GM18505 (cell line): Measurements from ENCODE around the gene DAAM2.

Source experiments
- ATAC-seq: cut with Tn5 transposase; IDR thresholded peaks from one replicate; pipeline ENCODE4 v1.9.1; 2021; ENCODE audit not compliant: unreplicated experiment
- POLR2A ChIP-seq: IDR thresholded peaks from 4 replicates; pipeline ENCODE4 v1.6.1; 2011; ENCODE audit warnings: borderline replicate concordance; ENCODE audit not compliant: insufficient read depth, insufficient read length; ENCODE audit errors: extremely low read depth

Gene DAAM2

DNA sequence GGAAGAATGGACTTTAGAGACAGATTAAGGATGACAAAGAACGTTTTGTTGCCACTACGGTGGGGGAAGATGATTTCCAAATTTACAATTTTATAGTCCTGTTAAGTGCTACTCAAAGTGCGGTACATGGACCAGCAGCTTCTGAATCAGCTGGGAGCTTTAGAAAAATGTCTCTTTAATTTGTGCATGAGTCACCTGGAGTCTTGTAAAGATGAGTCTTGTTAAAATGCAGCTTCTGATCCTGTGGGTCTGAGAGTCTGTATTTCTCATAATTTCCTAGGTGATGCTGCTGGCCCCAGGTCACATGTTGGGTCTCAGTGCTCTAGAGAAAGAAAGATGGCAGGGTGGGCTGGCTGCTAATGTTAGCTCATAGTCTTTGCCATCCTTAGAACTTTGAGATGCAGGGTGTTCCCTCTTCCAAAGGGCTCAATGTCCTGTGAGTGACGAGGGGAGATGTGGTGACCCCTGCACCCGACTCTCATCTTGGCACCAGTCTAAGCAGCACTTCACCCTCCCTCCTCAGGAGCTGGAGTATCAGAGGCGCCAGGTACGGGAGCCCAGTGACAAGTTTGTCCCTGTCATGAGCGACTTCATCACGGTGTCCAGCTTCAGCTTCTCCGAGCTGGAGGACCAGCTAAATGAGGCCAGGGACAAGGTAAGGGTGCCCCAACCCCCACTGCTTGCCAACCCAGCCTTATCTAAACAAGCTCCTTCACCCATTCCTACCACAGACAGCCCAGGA, 107.5 kb downstream of the DAAM2 start:
- TF ChIP-seq POLR2A = no peak
- ATAC-seq = no peak

DNA sequence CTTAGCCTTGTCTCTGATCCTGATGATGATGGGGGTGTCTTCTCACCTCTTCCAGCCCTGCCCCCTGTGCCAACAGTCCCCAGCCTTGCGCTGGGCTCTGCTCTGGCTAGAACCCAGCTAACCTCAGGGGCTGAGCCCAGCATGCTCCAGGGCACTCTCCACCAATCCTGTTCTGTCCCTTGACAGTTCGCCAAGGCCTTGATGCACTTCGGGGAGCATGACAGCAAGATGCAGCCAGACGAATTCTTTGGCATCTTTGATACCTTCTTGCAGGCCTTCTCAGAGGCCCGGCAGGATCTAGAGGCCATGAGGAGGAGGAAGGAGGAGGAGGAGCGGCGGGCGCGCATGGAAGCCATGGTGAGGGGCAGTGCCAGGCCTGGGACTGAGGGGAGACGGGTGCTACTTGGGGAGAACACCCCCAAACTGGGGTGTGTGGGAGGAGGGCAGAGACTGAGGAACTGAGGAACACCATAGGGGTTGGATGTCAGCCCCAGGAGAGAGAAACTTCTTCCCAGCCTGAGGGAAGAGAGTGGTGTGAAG, 109.0 kb downstream of the DAAM2 start:
- ATAC-seq = no peak
- no peak for TF ChIP-seq POLR2A

DNA sequence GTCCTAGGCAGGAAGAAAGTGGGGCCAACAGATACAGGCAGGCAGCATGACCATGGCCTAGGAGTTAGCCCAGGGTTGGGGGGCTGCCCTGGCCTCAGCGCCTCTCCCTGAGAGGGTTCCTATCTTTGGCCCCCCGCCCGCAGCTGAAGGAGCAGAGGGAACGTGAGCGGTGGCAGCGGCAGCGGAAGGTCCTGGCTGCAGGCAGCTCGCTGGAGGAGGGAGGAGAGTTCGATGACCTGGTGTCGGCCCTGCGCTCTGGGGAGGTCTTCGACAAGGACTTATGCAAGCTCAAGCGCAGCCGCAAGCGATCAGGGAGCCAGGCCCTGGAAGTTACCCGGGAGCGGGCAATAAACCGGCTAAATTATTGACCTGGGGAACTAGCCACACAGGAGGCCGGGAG, 109.5 kb downstream of the DAAM2 start:
- no peak for TF ChIP-seq POLR2A
- ATAC-seq = no peak

DNA sequence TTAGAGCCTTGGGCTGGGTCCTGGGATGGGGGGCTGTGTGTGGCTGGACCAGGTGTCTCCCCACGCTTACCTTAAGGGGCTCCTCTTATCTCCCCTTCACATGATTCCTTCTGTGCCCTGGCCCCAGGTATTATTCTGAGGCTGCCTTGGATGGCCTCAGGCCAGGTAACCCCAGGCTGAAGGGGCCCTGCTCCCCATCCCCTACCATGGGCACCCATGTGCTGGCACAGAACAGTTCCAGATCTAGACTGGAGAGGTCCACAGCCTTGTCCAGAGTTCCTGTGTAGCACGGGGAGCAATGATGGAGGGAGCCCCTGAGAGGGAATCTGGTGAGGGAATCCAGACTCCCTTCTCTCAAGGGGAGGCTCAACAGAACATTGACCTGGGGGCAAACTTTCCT, 110.0 kb downstream of the DAAM2 start:
- no peak for ATAC-seq
- no peak for TF ChIP-seq POLR2A

DNA sequence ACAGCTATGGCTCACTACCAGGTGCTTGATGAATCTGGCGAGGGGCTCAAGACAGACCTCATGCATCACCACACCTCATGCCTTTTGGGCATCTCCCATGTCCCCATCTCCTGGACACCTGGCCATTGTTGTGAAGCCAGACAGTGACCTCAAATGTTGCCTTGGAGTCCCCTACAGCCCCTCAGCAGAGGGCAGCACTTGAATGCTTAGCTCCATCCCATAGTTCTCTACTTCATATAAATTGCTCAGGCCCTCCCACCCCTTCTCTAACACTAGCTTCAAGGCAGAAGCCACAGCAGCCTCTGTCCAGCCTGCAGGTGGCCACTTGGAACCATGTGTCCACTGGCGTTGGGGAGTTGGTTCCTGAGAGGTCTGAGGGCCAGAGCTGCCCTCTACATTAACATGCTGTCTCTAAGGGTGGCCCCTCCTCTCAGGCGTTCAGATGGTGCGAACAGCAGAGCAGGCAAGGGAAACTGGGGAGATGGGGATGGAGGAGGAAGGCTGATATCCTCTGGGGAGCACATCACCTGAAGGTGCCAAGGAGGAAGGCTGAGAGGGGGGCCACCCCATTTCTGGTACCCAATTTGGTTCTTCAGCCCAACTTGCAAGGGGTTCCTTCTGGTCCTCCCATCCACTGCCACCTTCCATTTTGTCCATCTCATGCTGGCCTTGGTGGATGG, 110.8 kb downstream of the DAAM2 start:
- no peak for ATAC-seq
- no peak for TF ChIP-seq POLR2A

DNA sequence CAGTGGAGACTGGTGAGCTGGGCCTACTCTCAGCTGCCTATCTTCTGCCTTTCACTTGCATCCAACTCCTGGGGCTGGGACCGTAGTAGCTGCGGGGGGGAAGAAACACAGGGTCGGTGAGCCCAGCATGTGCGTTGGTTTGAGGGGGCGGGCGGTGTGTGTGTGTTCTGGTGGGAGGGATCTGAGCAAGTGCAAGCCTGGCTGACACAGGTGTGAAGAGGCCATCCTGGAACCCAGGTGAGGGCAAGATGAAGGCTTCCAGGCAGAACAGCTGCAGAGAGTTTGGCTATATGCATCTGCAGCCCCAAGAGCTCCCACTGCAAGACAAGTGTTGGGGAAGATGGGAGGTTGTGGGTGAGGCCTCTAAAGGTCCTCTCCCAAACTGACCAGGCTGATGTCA, 111.5 kb downstream of the DAAM2 start:
- TF ChIP-seq POLR2A = no peak

DNA sequence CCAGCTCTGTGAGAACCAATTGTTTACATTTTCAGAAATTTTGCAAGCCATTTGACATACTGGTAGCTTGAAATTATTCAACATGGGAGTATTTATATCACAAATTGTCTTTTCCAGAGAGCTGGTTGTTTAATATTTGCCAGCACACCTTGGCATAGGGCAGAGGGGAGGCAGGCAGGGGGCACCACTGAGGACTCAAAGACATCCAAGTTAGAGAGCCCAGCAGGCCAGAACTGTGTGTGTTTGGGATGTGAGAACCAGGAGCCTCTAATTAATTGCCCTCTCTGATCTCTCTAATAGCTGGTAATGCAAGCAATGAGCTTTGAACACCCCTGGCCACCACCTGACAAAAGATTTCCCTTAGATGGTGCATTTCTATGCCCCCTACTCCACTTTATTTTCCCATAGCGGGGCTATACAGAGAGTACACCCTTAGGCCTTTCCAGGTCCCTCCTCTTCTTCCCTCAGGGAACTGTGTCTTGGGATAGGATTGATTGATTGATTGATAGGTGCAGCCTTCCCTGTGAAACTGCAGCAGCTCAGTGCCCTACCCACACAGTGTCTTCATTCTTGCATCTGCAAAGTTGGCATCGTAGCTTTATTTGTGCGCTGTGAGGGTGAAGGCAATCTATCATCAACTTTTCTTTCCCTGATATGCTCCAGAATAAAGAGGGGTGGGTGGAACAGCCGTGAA, 112.9 kb downstream of the DAAM2 start:
- ATAC-seq = no peak
- no peak for TF ChIP-seq POLR2A

More for the DNA sequence above, 111.5 kb downstream of the DAAM2 start:
- ATAC-seq = no peak

DNA sequence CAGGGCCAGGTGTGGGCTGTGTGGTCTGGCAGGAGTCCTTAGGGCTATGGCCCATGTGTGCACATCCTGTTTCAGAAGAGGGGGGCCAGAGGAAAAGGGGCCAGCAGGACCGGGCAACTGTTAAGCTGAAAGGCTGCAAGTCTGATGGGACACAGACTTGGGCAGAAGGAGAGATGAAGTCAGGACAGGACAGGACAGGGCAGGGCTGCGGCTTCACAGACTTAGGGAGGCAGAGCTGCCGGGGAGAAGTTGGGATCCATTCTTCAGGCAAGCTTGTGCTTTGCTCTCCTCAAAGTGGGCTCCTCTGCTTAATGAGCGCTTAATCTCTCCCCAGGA, 113.4 kb downstream of the DAAM2 start:
- no peak for ATAC-seq
- TF ChIP-seq POLR2A = no peak

DNA sequence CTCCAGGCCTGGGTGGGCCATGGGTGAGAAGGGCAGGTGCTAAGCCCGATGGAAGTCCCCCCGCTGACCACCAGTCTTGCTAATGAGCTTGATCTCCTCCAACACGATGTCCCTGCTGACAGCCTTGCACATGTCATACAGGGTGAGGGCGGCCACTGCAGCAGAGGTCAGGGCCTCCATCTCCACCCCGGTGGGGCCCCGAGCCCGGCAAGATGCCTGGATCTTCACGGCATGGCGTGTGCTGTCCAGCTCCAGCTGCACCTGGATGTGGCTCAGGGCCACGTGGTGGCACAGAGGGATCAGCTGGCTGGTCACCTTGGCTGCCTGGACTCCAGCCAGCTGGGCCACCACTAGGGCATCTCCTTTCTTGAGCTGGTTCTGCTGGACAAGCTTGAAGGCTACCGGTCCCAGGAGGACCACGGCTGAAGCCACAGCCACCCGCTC, 114.2 kb downstream of the DAAM2 start:
- no peak for TF ChIP-seq POLR2A
- no peak for ATAC-seq

DNA sequence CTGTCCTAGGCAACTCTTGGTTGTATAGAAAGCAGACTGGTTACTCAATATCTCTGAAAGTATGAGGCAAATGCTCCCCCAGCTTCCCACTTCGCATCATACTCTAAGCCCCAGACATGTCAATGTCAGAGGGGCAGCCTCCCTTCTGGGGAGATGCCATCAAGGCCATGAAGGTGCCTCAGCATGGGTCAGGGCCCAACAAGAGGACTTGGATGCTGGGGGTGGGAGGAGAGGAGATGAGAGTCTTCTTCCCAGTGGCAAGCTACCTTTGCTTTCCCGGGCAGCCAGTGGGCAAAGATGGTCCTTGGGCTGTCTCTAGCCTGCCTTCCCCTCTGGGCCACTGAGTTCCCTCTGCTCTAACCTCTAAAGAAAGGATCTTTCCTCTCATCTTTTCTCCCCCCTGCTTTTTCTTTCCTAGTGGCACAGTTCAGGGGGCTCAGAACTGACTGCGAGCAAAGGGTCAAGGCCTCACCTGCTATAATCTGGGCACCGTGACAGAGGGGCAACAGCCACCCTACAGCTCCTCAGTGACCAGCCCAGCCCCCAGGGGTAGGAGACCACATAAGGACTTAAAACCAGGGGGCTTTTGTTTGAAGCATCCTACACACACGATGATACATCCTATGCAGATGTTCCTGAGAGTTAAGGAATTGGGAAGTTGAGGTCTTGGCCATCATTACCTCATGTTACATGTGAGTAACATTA, 115.8 kb downstream of the DAAM2 start:
- TF ChIP-seq POLR2A = no peak
- ATAC-seq = no peak

DNA sequence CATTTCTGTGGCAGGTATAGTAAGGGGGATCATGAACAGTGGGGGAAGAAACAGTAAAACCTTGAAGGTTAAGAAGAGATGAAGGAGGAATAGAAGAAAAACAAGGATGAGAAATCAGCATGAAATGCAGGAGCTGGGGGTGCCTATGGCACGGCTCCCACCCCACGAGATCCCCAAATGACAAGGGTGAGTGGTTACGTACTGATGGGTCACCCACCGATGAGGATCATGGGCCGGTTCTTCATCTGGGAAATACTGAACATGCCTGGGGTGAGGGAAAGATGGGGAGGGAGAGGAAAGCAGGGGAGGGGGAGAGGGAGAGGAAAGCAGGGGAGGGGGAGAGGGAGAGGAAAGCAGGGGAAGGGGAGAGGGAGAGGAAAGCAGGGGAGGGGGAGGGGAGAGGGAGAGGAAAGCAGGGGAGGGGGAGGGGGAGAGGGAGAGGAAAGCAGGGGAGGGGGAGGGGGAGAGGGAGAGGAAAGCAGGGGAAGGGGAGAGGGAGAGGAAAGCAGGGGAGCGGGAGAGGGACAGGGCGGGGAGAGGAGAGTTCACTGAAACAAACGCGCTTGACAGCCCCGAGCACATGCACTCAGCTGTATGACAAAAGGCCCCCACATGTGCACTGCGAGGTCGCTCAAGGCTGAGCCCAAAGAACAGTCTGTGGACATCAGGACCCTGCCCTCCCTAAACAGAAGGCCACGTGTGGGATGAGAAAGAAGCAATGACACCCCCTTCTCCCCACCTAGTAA, 116.8 kb downstream of the DAAM2 start:
- no peak for ATAC-seq
- no peak for TF ChIP-seq POLR2A

DNA sequence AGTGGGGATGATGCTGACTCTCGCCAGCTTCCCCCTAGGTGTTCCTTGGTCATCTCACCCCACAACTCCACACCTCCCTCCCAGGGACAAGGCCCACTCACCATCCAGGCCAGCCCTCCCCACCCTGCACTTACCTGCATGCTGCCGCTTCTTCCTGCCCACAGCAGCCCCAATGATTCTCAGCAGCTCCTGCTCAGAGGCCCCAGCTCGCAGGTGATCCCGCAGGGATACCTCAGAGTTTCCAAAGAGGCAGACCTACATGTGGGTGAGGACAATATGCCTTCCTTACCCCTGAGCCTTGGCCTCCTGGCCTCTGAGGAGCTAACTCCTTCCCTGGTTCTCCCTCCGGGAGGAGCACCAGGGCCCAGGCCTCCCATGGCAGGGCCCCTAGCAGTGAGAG, 117.5 kb downstream of the DAAM2 start:
- ATAC-seq = no peak
- TF ChIP-seq POLR2A = no peak
